Measurements from ENCODE around the gene TUBA3D. TPM values are rescaled to one million over a fixed set of nuclear protein-coding genes. Genes with fewer than 3 reads are reported as not detected.

The TUBA3D gene
- total and polyA plus RNA-seq, 9 of the 15 experiments (the other 6 are each of a cell fraction or from before 2014, with no cell fraction given): not detected

- TF ChIP-seq KDM2B (CRISPR knock-in tag; IDR thresholded peaks at IDR 0.05): no peak
- peak in 1 of 2 experiments; percentile 41; a peak in 2 of 4 replicates for TF ChIP-seq RCOR1 (IDR thresholded peaks at IDR 0.05; ENCODE audit: borderline replicate concordance in 1 of 2, low read depth in 2 of 2, low read length in 2 of 2)
- TF ChIP-seq SREBF2 (CRISPR knock-in tag; IDR thresholded peaks at IDR 0.05): no peak
- TF ChIP-seq RBFOX2 (IDR thresholded peaks at IDR 0.05; ENCODE audit: low read depth, low read length): peak; percentile 92
- no peak for TF ChIP-seq ILK (tag; IDR thresholded peaks at IDR 0.05; ENCODE audit: borderline replicate concordance, low read depth)
- no peak for TF ChIP-seq MED1 (CRISPR knock-in tag; IDR thresholded peaks at IDR 0.05; ENCODE audit: borderline replicate concordance)
- TF ChIP-seq, protein P1, sequence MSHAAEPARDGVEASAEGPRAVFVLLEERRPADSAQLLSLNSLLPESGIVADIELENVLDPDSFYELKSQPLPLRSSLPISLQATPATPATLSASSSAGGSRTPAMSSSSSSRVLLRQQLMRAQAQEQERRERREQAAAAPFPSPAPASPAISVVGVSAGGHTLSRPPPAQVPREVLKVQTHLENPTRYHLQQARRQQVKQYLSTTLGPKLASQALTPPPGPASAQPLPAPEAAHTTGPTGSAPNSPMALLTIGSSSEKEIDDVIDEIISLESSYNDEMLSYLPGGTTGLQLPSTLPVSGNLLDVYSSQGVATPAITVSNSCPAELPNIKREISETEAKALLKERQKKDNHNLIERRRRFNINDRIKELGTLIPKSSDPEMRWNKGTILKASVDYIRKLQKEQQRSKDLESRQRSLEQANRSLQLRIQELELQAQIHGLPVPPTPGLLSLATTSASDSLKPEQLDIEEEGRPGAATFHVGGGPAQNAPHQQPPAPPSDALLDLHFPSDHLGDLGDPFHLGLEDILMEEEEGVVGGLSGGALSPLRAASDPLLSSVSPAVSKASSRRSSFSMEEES (CRISPR knock-in tag; IDR thresholded peaks at IDR 0.05): no peak
- no peak for TF ChIP-seq ELK3 (CRISPR knock-in tag; IDR thresholded peaks at IDR 0.05)
- peak in 1 of 2 experiments; percentile 62; a peak in 2 of 4 replicates for TF ChIP-seq HDAC1 (IDR thresholded peaks at IDR 0.05)
- TF ChIP-seq ZNF277 (CRISPR knock-in tag; IDR thresholded peaks at IDR 0.05; ENCODE audit: borderline replicate concordance): no peak
- TF ChIP-seq E4F1 (CRISPR knock-in tag; IDR thresholded peaks at IDR 0.05; ENCODE audit: borderline replicate concordance): no peak
- no peak for TF ChIP-seq ZNF766 (CRISPR knock-in tag; conservative IDR thresholded peaks at IDR 0.05)
- peak; percentile 65 for TF ChIP-seq GABPB1 (CRISPR knock-in tag; IDR thresholded peaks at IDR 0.05)
- no peak for TF ChIP-seq ZNF583 (CRISPR knock-in tag; IDR thresholded peaks at IDR 0.05)
- TF ChIP-seq TCFL5 (CRISPR knock-in tag; conservative IDR thresholded peaks at IDR 0.05): no peak
- no peak for TF ChIP-seq U2AF1 (optimal IDR thresholded peaks at IDR 0.05; ENCODE audit: low read depth, low read length)
- TF ChIP-seq ZNF175 (CRISPR knock-in tag; IDR thresholded peaks at IDR 0.05; ENCODE audit: low read depth): no peak
- no peak for TF ChIP-seq ZBTB7A (IDR thresholded peaks at IDR 0.05; ENCODE audit: borderline replicate concordance, control insufficient read depth, low read depth, low read length)
- 0 out of 2 replicates have a peak, but pooled peaks have one; percentile 14 for TF ChIP-seq TEAD4 (IDR thresholded peaks at IDR 0.05; ENCODE audit: low read length)
- TF ChIP-seq TEAD4 (CRISPR knock-in tag; IDR thresholded peaks at IDR 0.05; ENCODE audit: borderline replicate concordance): no peak
Measured at GRCh38 chr2:131492418-131493198, 16.7 kb downstream of the TUBA3D start (continued).

Data from K562 (cell line).